Large intestine (tissue), 3 donors: ENCODE measurements around the gene HTD2. TPM values are rescaled to one million over a fixed set of nuclear protein-coding genes. Genes with fewer than 3 reads are reported as not detected.

Source experiments
- DNase-seq, 2 donors: peaks; one replicate each; pipeline versions ENCODE4 v3.0.0 to v3.0.0-alpha.2; 2013
- H3K27ac ChIP-seq: one replicate; pipeline ENCODE4 v1.5.1; 2013; ENCODE audit warnings: low read length
- H3K27me3 ChIP-seq: 2 replicates; pipeline ENCODE4 v1.6.1; 2013; ENCODE audit warnings: low read length; ENCODE audit not compliant: control insufficient read depth, insufficient read depth
- H3K36me3 ChIP-seq: 2 replicates; pipeline ENCODE4 v1.6.1; 2013; ENCODE audit warnings: low read length; ENCODE audit not compliant: control insufficient read depth, insufficient read depth
- H3K4me1 ChIP-seq: one replicate; pipeline ENCODE4 v1.6.1; 2013; ENCODE audit warnings: low read length; ENCODE audit not compliant: control insufficient read depth, insufficient read depth
- H3K4me3 ChIP-seq: one replicate; pipeline ENCODE4 v1.5.1; 2013; ENCODE audit warnings: low read length
- H3K9me3 ChIP-seq: one replicate; pipeline ENCODE4 v1.6.1; 2013; ENCODE audit warnings: mild to moderate bottlenecking, low read depth, low read length, moderate library complexity; ENCODE audit not compliant: control insufficient read depth
- WGBS: methylation state at CpG from one replicate; pipeline ENCODE4 v1.1.5; 2013; ENCODE audit warnings: low lambda C conversion rate; ENCODE audit not compliant: insufficient coverage; 5-methylcytosine and 5-hydroxymethylcytosine counted together
- polyA plus RNA-seq: library from polyadenylated mRNA; unstranded; fragments of 120-200 nt; gene quantifications from one replicate; pipeline ENCODE4 v1.2.1, GENCODE V29; 2013

Gene HTD2
- polyA plus RNA-seq, 1 donor = 14.7 TPM

GRCh38 chr3:58355179-58355578, 48.9 kb downstream of the HTD2 start:
- Histone ChIP-seq H3K9me3 (no peaks in the 10 kb centered on the region), H3K27me3 (no peaks in the 10 kb centered on the region), H3K4me1 (peaks cover 3% of the 10 kb centered on the region), H3K4me3 (no peak overlapping the region), H3K27ac (no peak overlapping the region), H3K36me3 (no peaks in the 10 kb centered on the region)
- no peak for DNase-seq
- WGBS = 92% methylated on average over 2 of the region's 8 CpGs

GRCh38 chr3:58356054-58356453, 49.7 kb downstream of the HTD2 start:
- H3K4me1 ChIP-seq = peaks cover 3% of the 10 kb centered on the region
- no peak overlapping the region for H3K27ac ChIP-seq
- DNase-seq = peak in 1 of 2 donors; percentile 10
- no peaks in the 10 kb centered on the region for H3K27me3 ChIP-seq
- no peak overlapping the region for H3K4me3 ChIP-seq
- no CpG with 5 or more reads among the region's 4 CpGs for WGBS
- H3K36me3 ChIP-seq = no peaks in the 10 kb centered on the region
- no peaks in the 10 kb centered on the region for H3K9me3 ChIP-seq

- WGBS = no CpG with 5 or more reads among the region's 3 CpGs
- DNase-seq = no peak
- peaks cover 3% of the 10 kb centered on the region for H3K4me1 ChIP-seq
- no peaks in the 10 kb centered on the region for H3K36me3 ChIP-seq
- H3K27me3 ChIP-seq = no peaks in the 10 kb centered on the region
- H3K27ac ChIP-seq = no peak overlapping the region
- H3K9me3 ChIP-seq = no peaks in the 10 kb centered on the region
- no peak overlapping the region for H3K4me3 ChIP-seq
Observed at GRCh38 chr3:58357402-58357801, 51.1 kb downstream of the HTD2 start.

GRCh38 chr3:58358092-58358491, 51.8 kb downstream of the HTD2 start:
- Histone ChIP-seq H3K27me3 (no peaks in the 10 kb centered on the region), H3K27ac (no peak overlapping the region), H3K9me3 (no peaks in the 10 kb centered on the region), H3K36me3 (no peaks in the 10 kb centered on the region), H3K4me3 (no peak overlapping the region), H3K4me1 (peaks cover 3% of the 10 kb centered on the region)
- WGBS = no CpG with 5 or more reads among the region's 3 CpGs
- no peak for DNase-seq

DNA sequence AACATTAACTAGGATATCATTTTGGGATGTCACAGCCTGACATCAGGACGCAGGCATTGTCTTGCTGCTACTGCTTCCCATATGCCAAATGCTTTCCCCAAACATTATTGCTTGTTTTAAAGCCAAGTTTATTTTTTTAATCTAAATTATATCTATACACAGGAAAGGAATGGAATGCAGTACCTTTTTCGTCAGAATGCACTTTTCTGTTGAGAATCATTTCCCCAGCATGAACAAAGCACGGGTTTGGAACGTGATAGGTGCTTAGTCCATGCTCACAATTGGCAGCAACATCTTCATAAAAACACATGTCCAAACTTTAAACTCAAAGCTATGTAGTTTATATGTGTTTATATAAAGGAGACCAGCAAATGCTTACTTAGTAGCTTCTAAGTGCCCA, 52.5 kb downstream of the HTD2 start:
- H3K27ac ChIP-seq = no peak overlapping the region
- H3K36me3 ChIP-seq = no peaks in the 10 kb centered on the region
- peaks cover 3% of the 10 kb centered on the region for H3K4me1 ChIP-seq
- no peak for DNase-seq
- H3K4me3 ChIP-seq = no peak overlapping the region
- 80% methylated on average over 2 of the region's 4 CpGs for WGBS
- H3K27me3 ChIP-seq = no peaks in the 10 kb centered on the region
- no peaks in the 10 kb centered on the region for H3K9me3 ChIP-seq

DNA sequence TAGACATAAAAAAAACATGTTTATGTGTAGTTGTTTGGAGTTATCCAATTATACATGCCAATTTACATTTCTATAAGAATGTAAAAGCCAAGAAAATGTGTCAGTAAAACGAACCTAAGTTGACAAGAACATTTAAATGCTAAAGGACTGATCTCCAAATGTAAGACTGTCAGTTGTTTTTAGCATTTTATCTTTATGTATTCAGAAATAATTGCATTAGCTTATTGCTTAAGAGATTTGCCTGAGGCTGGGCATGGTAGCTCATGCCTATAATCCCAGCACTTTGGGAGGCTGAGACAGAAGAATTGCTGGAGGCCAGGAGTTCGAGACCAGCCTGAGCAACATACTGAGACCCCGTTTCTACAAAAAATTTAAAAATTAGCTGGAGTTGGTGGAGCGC, 53.3 kb downstream of the HTD2 start:
- Histone ChIP-seq H3K27me3 (no peaks in the 10 kb centered on the region), H3K36me3 (no peaks in the 10 kb centered on the region), H3K4me3 (no peak overlapping the region), H3K27ac (no peak overlapping the region), H3K4me1 (peaks cover 3% of the 10 kb centered on the region), H3K9me3 (no peaks in the 10 kb centered on the region)
- WGBS = 33% methylated on average over 1 of the region's 4 CpGs
- no peak for DNase-seq

GRCh38 chr3:58361866-58362265, 55.5 kb downstream of the HTD2 start:
- DNase-seq = no peak
- Histone ChIP-seq H3K36me3 (no peaks in the 10 kb centered on the region), H3K9me3 (no peaks in the 10 kb centered on the region), H3K27me3 (no peaks in the 10 kb centered on the region), H3K4me1 (no peaks in the 10 kb centered on the region), H3K4me3 (no peak overlapping the region), H3K27ac (no peak overlapping the region)

DNA sequence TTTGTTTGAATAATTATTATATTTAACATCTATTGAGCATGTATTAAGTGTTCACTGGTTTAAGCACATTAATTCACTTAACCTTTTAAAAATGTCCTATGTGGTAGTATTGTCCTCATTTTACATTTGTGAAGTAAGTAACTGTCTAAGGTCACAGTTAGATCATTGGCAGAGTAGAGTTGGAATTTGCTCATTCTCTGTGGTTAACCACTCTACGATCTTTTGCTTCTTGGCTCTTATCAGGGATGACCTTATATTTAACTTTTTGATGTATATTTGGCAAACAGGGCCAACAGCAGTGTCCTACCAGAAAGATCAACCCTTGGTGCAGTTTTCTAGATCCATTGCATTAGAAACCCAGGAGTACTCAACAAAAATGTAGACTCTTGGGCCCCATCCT, 60.4 kb downstream of the HTD2 start:
- H3K27ac ChIP-seq = no peak overlapping the region
- no peak overlapping the region for H3K4me3 ChIP-seq
- no CpG with 5 or more reads among the region's 1 CpG for WGBS
- peaks cover 2% of the 10 kb centered on the region for H3K36me3 ChIP-seq
- no peaks in the 10 kb centered on the region for H3K4me1 ChIP-seq
- H3K9me3 ChIP-seq = no peaks in the 10 kb centered on the region
- DNase-seq = no peak
- H3K27me3 ChIP-seq = no peaks in the 10 kb centered on the region

GRCh38 chr3:58369038-58369437, 62.7 kb downstream of the HTD2 start:
- Histone ChIP-seq H3K4me1 (no peaks in the 10 kb centered on the region), H3K27ac (no peak overlapping the region), H3K4me3 (no peak overlapping the region), H3K9me3 (no peaks in the 10 kb centered on the region), H3K36me3 (peaks cover 2% of the 10 kb centered on the region), H3K27me3 (no peaks in the 10 kb centered on the region)
- no peak for DNase-seq
- WGBS = 80% methylated on average over 1 of the region's 1 CpG

Other genes starting within 250 kb of the HTD2 start
- 56.2 TPM for gene DNASE1L3, start 95.5 kb upstream of the HTD2 start, polyA plus RNA-seq
- 33.8 TPM for gene ABHD6, start 68.7 kb upstream of the HTD2 start, polyA plus RNA-seq
- gene RPP14, start 275 bp upstream of the HTD2 start, polyA plus RNA-seq = 21.5 TPM
- 17.2 TPM for gene PXK, start 26.4 kb downstream of the HTD2 start, polyA plus RNA-seq
- 72.3 TPM for gene PDHB, start 127.3 kb downstream of the HTD2 start, polyA plus RNA-seq
- 25.3 TPM for gene KCTD6, start 185.6 kb downstream of the HTD2 start, polyA plus RNA-seq
- 96.9 TPM for gene ACOX2, start 230.7 kb downstream of the HTD2 start, polyA plus RNA-seq